NCI-H748 treated with DMSO at 0.1 percent for 48 hours (cell line): Measurements from ENCODE around the gene TOM1L1.

Experiments used
- DNase-seq: peaks from one replicate; lab custom pipeline; 2025; lab: John Stamatoyannopoulos, UW

The TOM1L1 gene

DNA sequence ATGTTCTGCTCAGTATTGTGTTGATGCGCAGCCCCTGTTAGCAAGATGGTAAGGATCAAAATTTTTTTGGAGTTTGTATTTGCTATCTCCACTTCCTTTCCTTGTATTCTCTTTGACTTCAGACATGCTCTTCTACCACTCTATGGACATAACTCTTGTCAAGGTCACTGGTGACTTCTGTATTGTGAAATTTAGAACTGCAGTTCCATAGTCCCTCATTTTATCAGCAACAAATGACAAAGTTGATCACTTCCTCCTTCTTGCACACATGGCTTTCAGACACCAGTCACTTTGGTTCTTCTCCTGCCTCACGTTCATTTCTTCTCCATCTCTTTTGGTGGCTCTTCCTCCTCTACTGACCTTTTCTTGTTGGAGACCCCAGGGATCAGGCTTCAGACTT, 46.7 kb downstream of the TOM1L1 start:
- DNase-seq, result no peak

DNA sequence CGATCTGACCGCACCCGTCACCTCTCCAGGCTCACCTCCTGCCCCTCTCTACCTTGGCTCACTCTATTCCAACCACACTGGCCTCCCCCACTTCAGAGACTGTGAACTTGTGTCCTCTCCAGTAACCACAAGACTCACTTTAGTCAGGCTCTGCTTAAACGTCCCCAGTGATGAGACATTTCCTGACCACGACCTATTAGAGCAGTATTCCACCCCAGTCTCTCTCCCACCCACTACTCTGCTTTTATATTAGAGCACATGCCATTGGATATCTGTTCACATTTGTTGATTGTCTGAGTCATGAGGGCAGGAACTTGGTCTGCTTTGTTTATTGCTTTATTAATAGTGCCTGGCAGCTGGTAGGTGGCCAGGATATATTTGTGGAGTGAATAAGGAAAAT, 47.7 kb downstream of the TOM1L1 start:
- DNase-seq, result no peak

DNA sequence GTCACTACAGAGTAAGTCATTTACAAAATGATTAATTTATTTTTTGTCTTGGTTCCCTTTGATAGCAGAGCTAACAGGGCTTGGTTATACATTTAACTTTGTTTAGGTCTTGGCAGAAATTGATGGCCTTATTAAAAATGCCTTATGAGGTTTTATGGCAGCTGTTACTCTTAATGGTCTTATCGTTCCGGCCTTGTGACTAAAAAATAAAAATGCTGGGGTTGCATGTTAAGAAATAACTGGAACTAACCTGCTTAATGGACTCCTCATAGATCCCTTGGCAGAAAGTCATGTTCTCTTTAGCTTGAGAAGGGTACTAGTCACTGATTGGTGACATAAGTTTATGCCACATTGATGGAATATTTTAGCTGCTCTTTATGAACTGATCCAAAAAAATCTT, 49.5 kb downstream of the TOM1L1 start:
- no peak for DNase-seq

DNA sequence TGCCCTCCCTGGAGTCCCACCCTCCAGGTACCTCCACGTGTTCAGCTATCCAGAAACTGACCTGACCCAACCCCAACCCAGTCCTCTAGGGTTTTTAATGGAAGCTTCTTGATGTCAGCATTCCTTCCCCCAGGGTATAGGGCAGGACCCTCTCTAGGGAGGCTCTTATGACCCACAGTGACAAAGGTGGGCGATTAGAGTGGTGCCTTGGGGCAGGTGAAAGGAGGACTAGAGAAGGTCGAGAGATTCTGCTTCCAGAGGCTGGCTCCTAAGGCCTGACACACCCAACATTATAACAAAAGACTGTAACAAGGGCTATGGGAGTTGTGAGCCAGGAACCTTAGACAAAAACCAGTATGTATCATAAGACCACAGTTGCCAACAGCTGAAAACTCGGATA, 50.6 kb downstream of the TOM1L1 start:
- no peak for DNase-seq

DNA sequence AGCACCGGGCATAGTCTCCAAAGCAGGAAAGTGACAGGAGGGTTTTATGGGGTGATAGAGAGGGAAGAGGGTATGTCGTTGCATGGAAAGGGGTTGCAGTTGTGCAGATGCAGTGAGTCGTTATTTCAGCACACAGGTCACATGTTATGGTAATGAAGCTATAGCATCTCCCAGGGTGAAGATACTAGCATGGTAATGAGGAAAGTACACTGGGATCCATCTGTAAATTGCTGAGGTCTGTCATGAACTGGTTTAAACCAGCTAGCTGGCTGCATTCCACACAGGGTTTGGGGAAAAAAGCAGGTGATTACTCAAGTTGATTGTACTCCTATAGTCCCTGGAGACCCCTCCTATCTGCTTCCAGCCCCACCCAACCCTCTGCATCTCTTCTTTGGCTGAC, 56.1 kb downstream of the TOM1L1 start:
- no peak for DNase-seq

DNA sequence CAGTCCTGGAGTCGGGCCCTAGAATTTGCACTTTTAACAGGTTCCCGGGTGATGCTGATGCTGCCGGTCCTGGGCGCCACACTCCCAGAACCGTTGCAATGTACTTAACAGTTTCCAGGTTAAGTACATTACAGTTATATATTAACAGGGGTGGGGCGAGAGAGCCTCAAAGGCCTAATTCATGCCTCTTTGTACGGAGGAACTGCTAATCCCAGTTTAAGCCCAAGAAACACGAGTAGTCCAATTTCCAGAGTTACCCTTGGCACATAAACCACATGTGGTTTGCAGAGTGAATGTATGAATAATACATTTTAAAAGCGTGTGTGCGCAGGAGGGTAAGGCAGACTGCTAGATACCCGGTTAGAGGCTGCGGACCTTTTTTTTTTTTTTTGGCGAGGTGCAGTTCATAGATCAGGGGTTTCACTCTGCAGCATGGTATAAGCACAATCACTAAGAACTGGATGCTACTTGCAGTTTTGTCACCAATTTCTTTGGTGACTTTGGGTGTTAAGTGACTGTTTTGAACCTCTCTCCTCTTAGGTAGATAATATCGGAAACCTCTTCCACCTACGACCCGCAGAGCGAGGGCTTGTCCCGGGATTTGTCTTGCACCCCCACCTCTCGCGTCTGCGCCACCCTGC, 67.1 kb downstream of the TOM1L1 start:
- DNase-seq, result no peak

DNA sequence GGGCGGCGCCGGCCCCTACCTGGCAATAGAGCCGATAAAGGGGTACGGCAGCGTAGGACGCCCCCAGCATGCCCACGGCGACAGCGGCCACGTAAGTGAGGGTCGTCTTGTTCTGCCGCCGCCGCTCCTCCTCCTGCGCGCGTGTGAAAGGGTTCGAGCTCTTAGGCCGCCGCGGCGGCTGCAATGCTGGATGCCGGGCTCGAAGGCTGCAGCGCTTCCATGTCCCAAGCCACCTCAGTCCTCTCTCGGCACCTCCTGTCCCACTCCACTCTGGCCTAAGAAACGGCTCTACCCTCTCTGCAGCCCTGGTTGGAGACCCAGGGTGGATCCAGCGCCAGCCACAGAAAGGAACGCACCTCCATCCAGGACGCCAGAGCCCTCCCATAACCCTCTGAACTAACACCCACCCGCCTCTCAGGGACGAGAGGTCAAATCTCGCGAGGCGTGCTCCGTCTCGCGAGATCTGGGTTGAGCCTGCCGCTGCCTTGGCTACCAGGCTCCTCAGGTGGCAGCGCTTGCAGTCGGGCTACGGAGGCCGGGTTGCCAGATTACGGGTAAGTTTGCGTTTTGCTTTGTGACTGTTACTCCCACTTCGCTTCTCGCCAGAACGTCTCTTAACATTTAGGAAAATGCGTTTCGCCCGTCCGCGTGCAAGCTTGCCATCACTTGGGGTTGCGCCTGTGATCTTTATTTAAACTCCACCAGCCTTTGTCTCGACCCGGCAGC, 67.8 kb downstream of the TOM1L1 start, which contains the start of the genes COX11 and STXBP4:
COX11 (minus strand) TSS at position 393 of the 726 bp plus-strand sequence; CDS start at position 385, 8 bp downstream.
STXBP4 (plus strand) TSS at position 504 of the 726 bp plus-strand sequence. CDS start 17,455 bp downstream, outside the sequence.
- DNase-seq, result peak; percentile 94

DNA sequence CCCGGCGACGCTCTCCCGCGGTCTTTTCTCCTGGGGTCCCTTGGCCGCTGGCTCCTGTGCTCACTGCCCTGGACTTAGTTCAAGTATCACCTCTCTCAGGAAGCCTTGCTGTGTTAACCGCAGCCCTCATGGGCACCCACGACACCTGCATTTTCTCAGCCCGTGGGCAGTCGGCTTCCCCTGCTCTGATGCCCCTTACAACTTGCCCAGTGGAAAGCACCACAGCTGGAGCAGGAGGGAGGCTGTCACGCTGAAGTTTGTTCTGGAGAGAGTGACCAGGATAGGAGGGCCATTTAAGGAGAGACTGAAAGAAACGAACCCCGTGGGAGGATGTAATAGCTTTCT, 68.3 kb downstream of the TOM1L1 start:
- DNase-seq, result peak; percentile 42

DNA sequence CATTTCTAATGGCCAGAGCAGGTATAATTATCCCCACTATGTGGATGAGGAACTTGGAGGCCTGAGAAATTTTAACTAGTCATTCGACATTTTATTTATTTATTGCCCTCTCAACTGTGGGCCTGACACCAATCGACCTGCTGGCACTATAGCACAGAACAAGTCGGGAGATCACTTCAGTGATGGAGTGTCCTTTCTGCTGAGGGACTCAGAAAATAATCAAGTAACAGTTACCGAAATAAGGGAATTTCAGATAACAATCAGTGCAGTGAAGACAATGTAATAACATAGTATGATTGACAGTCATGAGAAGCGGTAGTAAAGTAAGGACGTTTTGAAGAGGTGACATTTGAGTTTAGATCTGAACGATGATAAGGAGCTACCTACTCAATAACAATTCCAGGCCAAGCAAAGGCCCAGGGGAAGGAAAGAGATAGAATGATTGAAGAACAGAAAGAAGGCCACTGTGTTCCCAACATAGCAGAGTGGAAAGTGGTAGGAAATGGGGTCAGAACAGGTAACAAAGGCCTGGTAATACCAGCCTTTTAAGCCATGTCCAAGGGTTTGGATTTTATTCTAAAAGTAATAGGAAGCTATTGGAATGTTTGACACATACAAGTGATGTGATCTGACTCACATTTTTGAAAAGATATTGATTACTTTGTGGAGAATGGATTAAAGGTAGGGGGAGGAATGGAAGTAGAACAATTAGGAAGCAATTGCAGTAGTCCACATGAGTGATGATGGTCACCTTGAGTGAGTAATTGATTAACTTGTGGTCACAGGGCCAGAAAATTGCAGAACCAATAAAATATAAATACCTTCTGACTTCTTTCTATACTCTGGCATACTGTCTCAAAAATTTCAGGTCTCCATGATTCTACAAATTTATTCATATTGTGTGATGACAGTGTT, 69.3 kb downstream of the TOM1L1 start:
- DNase-seq, result no peak

DNA sequence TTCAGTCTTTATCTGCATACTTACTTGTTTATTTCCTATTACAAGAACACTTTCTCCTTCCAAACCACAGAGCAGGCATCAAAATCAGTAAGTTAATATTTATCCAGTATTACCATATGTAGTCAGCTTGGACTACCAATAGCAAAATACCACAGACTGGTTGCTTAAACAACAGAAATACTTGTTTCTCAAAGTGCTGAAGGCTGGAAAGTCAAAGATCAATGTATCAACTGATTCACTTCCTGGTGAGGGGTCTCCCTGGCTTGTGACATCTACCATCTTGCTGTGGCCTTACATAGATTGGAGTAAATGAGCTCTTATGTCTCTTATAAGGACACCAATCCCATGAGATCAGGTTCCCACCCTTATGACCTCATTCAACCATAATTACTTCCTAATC, 70.5 kb downstream of the TOM1L1 start:
- DNase-seq, result no peak

DNA sequence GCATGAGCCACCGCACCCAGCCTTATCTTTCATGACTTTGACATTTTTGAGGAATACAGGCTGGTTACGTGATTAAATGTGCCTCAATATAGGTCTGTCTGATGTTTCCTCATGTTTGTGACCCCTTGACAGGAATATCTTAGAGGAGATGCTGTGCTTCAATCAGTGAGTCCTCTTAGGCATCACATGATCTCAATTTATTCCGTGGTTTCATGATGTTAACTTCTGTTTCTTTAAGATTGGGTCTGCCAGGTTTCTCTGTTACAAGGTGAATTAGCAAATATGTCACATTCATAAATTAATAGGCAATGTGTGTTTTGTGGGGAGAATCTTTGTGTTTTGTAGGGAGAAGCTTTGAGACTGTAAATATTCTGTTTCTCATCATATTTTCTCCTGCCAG, 71.2 kb downstream of the TOM1L1 start:
- no peak for DNase-seq

DNA sequence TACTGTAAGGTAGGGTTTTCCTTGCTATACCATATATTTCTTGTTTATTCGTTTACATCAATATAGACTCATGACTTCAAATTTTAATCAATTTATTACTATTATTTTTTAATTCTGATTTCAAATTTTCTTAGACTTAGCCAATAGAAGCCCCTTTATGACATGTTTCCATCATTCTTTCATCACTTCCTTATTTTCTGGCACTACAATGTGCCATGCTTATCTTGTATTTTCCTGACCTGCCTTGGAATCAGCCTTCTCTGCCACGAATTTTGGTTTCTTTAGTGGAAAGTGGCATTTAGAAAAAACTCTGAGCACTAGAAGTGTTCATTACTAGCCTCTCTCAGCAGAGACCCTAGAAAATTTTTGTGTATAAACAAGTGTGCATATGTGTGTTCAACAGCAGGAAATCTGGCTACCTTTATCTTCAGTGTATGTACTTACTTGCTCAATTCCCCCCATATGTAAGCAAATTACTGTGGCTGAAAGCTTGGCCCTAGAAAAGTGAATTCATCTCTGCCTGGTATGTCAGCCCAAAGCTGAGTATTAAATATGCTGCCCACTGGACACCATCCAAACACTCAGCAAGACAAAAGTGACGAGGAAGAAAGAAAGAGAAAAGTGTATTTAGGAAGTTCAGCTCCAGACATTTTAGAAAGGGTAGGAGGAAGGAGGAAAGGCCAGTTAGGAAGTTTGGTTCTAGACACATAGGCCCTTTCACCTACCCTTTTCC, 71.9 kb downstream of the TOM1L1 start:
- DNase-seq, result no peak

DNA sequence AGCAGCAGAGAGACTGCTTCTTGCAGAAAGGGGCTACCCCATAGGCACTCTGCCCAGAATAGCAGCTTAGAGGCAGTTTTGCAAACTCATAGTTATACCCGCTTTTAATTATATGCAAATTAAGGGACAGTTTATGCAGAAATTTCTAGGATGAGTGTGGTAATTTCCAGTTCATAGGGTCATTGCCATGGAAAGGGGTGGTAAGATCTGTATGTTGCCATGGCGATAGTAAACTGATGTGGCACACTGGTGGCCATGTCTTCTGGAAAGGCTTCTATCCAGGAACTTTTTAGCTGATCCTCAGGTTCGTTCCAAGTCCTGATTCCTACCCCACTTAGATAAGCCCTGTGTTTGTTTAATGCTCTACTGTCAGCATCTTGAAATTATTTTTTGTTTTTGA, 74.1 kb downstream of the TOM1L1 start:
- no peak for DNase-seq

DNA sequence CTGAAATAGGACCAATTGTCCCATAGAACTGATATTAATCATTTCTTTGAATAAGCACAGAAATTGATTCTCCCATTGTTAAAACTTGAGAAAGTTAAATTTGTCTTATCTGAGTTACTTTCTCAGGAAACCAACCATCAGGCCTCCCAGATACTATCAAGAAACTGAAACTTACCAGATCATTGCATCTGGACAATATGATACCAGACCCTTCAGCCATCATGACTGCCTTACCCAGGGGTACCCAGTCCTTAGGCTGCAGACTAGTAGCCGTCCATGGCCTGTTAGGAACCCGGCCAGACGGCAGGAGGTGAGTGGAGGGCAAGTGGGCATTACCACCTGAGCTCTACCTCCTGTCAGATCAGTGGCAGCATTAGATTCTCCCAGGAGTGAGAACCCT, 75.7 kb downstream of the TOM1L1 start:
- DNase-seq, result no peak

DNA sequence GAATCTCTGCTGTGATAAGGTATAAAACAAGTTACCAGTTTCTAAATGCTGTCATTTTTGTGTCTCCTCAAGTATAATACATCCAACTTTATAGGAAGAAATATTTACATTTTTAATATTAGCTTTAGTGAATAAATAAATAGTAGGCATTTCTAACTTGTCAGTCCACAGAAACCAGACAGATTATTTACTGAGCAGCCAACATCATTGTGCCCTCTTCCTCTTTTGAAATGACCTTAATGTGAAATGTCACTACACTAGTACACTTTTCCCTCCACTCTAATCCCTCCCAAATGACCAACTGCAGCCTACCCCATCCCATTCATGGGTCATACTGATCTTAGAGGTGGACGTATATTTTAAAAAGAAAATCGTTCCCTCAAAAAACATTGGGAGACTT, 77.1 kb downstream of the TOM1L1 start:
- no peak for DNase-seq

DNA sequence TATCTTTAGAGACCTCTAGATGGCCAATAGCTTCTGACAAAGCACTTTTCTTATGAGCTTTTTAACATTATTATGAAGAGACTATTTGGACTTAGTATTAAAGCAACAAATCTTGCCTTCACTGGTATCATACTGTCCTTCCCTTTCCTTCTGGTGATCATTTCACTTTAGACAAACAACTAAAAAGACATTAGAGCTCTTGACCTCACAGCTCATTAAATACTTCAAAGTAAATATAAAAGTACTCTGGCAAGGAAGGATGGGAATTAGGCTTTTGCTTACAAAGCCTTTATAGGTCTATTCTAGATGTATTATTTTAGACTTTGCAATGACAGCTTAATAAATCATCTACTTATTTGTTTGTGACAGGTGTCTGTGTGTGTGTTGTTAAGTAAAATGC, 79.0 kb downstream of the TOM1L1 start:
- DNase-seq, result no peak

DNA sequence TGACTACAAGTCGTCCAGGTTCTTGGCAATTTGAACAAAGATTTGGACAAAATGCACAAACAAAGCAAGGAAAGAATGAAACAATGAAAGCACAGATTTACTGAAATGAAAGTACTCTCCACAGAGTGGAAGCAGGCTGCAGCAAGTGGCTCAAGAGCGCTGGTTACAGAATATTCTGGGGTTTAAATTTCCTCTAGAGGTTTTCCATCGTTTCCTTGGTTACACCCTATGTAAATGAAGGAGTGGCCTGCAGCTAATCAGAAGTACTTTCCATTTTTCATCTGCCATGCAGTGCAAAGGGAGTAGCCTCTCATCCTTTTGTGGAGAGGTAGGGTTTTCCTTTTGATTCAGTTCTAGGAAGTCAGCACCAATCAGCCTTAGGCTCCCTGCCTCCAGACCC, 79.7 kb downstream of the TOM1L1 start:
- no peak for DNase-seq

DNA sequence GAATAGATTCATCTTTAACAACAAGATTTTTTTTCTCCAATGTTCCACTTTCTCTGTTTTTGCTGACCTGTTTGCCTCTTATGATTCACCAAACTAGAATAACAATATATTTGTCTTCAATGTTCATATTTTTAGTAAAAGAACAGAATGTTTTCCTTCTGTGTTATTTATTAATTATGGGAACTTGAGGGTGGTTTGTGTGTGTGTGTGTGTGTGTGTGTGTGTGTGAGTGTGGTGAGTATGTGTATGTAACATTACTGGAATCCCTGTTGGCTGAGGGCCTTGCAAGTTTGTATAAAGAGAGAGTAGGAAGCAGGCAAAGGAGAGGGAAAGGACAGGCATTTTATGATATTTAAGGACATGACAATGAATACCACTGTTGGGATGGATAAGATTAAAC, 81.7 kb downstream of the TOM1L1 start:
- no peak for DNase-seq

DNA sequence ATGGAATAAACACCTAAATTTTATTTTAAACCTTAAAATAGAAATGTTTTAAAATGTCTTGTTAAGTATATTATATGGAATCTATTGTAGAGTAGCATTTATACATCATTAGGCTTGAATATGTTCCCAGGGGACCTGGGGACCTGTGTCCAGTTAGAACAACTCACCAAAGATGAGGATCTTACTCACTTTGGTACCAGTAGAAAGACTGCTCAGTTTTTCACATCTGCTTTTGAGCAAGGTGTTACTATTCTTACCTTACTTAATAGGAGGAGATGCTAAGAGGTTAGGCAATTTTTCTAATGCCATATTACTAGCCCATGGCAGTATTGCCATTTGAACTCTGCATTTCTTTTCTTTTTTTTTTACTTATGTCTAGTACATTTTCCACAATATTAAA, 82.6 kb downstream of the TOM1L1 start:
- no peak for DNase-seq

DNA sequence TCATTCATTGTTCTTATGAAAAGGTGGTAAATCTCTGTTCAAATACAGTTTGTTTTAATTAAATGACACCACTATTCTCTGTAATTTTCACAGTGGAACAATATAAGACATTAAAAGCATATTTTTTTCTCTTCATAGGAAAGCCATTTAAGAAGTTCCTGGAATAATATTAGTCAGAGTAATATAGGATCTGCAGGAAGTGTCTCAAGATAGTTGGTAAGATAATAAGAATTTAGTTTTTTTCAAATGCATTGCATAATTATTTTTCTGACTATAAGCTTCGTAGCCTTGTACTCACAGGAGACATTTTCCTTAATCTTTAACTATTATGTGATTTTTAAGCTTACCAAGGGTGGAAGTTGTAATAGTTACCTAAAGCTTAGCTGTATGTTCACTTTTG, 84.8 kb downstream of the TOM1L1 start:
- no peak for DNase-seq

DNA sequence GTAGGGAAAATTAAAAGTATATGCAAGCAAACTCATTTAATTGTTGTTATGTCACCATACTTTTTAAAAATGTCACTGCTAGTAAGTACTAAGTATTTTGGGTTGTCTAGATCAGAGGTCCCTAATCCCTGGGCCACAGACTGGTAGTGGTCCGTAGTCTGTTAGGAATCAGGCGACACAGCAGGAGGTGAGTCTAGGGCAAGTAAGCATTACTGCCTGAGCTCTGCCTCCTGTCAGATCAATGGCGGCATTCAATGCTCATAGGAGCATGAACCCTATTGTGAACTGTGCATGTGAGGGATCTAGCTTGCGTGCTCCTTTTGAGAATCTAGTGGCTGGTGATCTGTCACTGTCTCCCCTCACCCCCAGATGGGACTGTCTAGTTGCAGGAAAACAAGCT, 89.5 kb downstream of the TOM1L1 start:
- no peak for DNase-seq

DNA sequence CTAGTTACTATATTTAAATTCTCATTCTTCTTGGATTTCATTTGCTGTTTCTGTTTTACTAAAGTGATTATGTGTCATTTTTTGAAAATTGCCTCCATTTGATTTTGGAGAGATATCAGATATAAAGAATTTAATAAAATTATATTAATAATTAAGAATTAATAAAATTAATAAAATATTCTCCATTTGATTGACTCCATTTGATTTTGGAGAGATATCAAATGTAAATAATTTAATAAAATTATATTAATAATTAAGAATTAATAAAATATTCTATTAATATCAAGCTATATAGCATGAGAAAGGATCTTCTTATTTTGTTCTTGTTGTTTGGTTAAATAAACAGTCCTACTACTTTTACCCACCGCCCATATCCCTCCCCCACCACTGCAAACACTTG, 90.9 kb downstream of the TOM1L1 start:
- DNase-seq, result no peak
